ENCODE measurements around the gene STYXL1.

DNA sequence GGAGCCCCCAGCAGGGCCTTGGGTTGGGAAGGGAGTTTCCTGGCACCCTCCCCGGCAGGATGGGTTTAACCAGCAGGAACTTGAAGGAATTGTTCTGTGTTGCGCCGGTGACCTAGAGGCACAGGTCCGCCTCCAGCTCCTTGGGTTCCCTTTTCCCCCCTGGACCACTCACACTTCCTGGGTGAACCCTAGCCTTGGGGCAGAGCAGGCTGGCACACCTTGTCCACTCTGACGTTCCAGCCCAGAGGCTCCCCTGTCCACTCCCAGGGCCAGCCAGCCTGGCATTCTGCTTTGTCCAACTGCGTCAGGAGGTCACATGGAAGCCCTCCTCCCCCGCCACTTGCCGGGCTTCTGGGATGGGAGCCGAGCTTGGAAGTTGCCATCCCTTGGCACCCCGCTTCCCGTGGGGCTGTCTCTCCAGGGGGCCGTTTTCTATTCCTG, 79.2 kb downstream of the STYXL1 start:
- TF ChIP-seq, protein P1, sequence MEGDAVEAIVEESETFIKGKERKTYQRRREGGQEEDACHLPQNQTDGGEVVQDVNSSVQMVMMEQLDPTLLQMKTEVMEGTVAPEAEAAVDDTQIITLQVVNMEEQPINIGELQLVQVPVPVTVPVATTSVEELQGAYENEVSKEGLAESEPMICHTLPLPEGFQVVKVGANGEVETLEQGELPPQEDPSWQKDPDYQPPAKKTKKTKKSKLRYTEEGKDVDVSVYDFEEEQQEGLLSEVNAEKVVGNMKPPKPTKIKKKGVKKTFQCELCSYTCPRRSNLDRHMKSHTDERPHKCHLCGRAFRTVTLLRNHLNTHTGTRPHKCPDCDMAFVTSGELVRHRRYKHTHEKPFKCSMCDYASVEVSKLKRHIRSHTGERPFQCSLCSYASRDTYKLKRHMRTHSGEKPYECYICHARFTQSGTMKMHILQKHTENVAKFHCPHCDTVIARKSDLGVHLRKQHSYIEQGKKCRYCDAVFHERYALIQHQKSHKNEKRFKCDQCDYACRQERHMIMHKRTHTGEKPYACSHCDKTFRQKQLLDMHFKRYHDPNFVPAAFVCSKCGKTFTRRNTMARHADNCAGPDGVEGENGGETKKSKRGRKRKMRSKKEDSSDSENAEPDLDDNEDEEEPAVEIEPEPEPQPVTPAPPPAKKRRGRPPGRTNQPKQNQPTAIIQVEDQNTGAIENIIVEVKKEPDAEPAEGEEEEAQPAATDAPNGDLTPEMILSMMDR (conservative IDR thresholded peaks at IDR 0.05): no peak
- no peak for TF ChIP-seq ZFX (IDR thresholded peaks at IDR 0.05)

Measured in C4-2B (cell line).